Measurements from ENCODE around the gene SLC35F4.
"Not testable (repeated sequence)": the region's sequence is repeated elsewhere in the genome, so short reads cannot be mapped to it uniquely, and the experiment has no call there.

The SLC35F4 gene

DNA sequence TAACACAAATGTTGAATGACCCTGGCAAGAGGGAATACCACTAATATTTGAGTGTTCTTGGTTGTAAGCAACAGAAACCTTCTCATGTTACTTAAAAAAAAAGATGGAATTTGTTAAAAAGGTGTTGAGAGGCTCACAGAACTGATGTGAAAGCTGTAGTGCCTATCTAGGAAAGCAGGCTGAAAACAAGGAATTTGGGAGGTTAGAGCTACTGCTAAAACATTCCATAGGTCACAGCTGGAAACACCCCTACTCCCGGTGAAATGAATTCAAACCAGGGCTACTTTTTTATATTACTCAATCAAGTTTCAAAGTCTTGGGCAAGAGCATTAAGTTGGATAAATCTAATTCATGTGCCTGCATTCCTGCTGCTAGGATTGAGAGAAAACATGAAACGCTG is 104.1 kb downstream of the SLC35F4 start:
- no peaks in the 10 kb centered on the region for H3K9me3 ChIP-seq (ENCODE audit: control insufficient read depth, low read length)
- H3K27me3 ChIP-seq (ENCODE audit: control insufficient read depth, insufficient read depth, low read length), result no peaks in the 10 kb centered on the region
- H3K9ac ChIP-seq (ENCODE audit: low read length), result no peak overlapping the region
- no peak overlapping the region for H3K4me3 ChIP-seq (ENCODE audit: low read length)
- no peaks in the 10 kb centered on the region for H3K36me3 ChIP-seq (ENCODE audit: control insufficient read depth, insufficient read depth, low read length)
- H3K4me1 ChIP-seq (ENCODE audit: control insufficient read depth, insufficient read depth, low read length), result no peaks in the 10 kb centered on the region

DNA sequence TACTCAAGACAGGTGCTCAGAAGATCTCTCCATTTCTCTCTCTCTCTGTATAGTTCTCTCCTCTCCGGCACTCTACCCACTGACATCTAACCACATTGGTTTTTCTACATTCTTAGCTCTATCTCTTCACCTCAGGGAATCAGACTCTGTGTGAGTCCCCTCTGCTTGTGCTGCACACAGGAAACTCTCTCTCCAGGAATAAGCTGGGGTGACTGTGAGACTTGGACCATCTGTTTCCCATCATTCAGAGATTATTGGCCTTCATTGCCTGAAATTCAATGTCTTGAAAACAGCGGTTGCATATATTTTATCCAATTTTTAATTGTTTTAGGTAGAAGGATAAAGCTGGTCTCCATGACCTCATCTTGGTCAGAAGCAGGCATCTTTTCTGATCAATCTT is 105.0 kb downstream of the SLC35F4 start:
- Histone ChIP-seq H3K9ac (ENCODE audit: low read length) (no peak overlapping the region), H3K4me1 (ENCODE audit: control insufficient read depth, insufficient read depth, low read length) (no peaks in the 10 kb centered on the region)

DNA sequence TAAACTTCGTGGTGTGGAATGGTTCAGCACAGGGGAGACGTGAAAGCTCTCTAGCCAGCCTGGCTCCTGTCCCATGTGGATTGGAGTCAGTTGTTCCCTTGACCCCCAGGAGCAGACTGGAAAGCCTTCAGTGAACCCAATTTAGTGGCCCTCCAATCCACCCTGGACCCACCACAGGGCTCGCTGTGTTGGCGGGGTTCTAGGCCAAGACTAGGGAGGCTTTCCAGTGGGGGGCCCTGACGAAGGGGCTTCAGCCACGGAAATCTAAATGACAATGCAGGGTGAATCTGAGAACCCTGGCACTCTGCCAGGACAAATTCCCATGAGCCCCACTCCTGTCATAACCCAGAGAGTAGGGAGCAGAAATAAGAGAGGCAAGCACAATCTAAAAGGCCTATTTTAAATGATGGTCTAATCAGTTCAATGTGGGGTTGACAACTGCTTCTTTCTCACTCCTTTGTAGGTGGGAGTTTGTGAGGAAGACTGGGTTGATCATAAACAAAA is 110.8 kb downstream of the SLC35F4 start:
- Histone ChIP-seq H3K27me3 (ENCODE audit: control insufficient read depth, insufficient read depth, low read length) (no peaks in the 10 kb centered on the region), H3K36me3 (ENCODE audit: control insufficient read depth, insufficient read depth, low read length) (no peaks in the 10 kb centered on the region), H3K4me3 (ENCODE audit: low read length) (no peak overlapping the region), H3K4me1 (ENCODE audit: control insufficient read depth, insufficient read depth, low read length) (no peaks in the 10 kb centered on the region), H3K9ac (ENCODE audit: low read length) (no peak overlapping the region), H3K9me3 (ENCODE audit: control insufficient read depth, low read length) (no peaks in the 10 kb centered on the region)

More for the DNA sequence above, 105.0 kb downstream of the SLC35F4 start:
- no peaks in the 10 kb centered on the region for H3K36me3 ChIP-seq (ENCODE audit: control insufficient read depth, insufficient read depth, low read length)
- H3K27me3 ChIP-seq (ENCODE audit: control insufficient read depth, insufficient read depth, low read length), result no peaks in the 10 kb centered on the region
- no peaks in the 10 kb centered on the region for H3K9me3 ChIP-seq (ENCODE audit: control insufficient read depth, low read length)
- no peak overlapping the region for H3K4me3 ChIP-seq (ENCODE audit: low read length)

DNA sequence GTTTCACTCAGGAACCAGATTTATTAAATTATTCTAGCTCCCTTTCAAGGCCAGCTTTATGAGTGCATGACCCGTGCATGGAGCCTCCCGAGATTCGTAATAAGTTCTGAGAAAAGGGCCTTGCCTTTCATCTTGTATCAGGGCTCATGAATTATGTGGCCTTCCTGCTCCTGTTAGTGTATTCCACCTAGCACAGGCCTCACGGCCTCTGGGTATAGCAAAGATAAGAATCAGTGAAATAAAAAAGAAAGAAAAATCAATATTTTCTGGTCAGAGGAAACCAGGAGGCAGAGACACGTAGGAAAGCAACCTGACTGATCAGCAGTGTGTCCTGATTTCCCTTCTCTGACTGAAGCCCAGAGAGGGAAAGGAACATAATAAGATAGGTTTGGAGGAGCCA is 111.4 kb downstream of the SLC35F4 start:
- Histone ChIP-seq H3K9me3 (ENCODE audit: control insufficient read depth, low read length) (no peaks in the 10 kb centered on the region), H3K36me3 (ENCODE audit: control insufficient read depth, insufficient read depth, low read length) (no peaks in the 10 kb centered on the region), H3K9ac (ENCODE audit: low read length) (no peak overlapping the region), H3K4me1 (ENCODE audit: control insufficient read depth, insufficient read depth, low read length) (no peaks in the 10 kb centered on the region), H3K27me3 (ENCODE audit: control insufficient read depth, insufficient read depth, low read length) (no peaks in the 10 kb centered on the region), H3K4me3 (ENCODE audit: low read length) (no peak overlapping the region)

DNA sequence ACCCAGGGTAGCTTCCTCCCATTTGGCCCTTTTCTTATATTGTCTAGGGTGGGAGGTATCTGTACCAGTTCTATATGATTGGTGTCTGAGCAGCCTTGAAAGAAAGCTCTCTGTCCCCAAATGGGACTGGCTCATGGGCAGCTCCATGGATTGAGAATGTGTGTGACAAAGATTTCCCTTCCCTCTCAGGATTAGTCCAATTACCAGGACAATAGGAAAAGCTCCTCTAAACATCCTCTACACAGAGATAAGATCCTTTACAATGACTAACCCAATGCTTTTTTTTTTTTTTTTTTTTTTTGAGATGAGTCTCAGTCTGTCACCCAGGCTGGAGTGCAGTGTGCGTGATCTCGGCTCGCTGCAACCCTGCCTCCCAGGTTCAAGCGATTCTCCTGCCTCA is 112.1 kb downstream of the SLC35F4 start:
- Histone ChIP-seq H3K9me3 (ENCODE audit: control insufficient read depth, low read length) (no peaks in the 10 kb centered on the region), H3K36me3 (ENCODE audit: control insufficient read depth, insufficient read depth, low read length) (no peaks in the 10 kb centered on the region), H3K9ac (ENCODE audit: low read length) (no peak overlapping the region), H3K4me1 (ENCODE audit: control insufficient read depth, insufficient read depth, low read length) (no peaks in the 10 kb centered on the region), H3K4me3 (ENCODE audit: low read length) (no peak overlapping the region), H3K27me3 (ENCODE audit: control insufficient read depth, insufficient read depth, low read length) (no peaks in the 10 kb centered on the region)

DNA sequence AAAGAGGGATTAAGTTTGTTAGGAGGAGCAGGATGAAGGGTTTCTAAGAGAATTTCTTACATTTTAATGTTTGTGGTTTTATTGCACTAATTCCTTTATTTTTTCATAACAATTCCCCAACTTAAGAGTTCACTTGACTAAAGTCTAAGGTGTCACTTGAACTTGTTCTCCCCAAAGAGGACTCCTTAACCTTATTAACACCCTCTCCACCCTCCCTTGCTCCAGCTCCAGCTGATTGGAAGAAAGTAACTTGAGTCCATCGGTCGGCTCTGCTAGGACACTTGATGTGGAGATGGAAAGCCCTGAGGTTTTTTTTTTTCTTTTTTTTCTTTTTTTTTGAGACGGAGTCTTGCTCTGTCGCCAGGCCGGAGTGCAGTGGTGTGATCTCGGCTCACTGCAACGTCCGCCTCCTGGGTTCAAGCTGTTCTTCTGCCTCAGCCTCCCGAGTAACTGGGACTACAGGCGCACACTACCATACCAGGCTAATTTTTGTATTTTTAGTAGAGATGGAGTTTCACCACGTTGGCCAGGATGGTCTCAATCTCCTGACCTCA is 113.7 kb downstream of the SLC35F4 start:
- not testable (repeated sequence) for H3K27me3 ChIP-seq (ENCODE audit: control insufficient read depth, insufficient read depth, low read length); H3K36me3 ChIP-seq (ENCODE audit: control insufficient read depth, insufficient read depth, low read length); H3K9me3 ChIP-seq (ENCODE audit: control insufficient read depth, low read length); H3K9ac ChIP-seq (ENCODE audit: low read length); H3K4me1 ChIP-seq (ENCODE audit: control insufficient read depth, insufficient read depth, low read length); H3K4me3 ChIP-seq (ENCODE audit: low read length)

DNA sequence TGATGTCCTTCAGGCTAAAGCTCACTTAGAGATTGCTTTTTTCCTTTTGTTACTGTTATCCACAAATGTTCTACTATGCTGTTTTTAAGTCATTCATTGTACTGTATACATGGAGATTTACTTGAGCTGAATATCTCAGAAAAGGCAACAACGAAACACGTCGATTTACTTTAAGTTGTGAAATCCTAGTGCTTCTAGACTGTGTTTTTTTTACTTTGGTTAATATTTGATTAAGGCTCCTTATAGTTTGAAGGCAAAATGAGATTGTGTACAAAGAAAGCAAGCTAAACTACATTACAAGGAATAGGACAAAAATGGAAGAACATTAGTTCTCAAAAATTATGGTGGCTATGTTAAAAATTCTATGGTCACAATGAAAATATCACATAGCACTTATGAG is 114.5 kb downstream of the SLC35F4 start:
- Histone ChIP-seq H3K4me1 (ENCODE audit: control insufficient read depth, insufficient read depth, low read length) (no peaks in the 10 kb centered on the region), H3K9ac (ENCODE audit: low read length) (no peak overlapping the region)

DNA sequence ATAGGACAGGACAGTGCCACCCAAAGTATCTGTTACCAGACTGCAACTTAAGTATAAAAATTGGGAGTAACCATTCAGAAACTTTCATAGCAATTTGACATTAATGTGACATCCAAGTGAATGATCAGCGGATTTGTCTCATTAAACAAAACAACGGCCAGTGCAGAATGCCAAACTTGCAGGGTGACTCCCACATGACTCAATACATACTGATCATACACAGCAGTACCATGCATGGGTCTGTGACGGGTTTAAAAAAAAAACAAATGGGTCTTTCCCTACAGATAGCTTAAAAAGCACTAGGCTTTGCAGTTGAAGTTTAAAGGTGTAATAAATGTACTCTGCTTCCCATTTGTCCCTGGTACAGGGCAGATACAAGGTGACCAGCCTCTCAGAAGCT is 116.6 kb downstream of the SLC35F4 start:
- H3K4me3 ChIP-seq (ENCODE audit: low read length), result no peak overlapping the region
- H3K9me3 ChIP-seq (ENCODE audit: control insufficient read depth, low read length), result no peaks in the 10 kb centered on the region
- H3K27me3 ChIP-seq (ENCODE audit: control insufficient read depth, insufficient read depth, low read length), result no peaks in the 10 kb centered on the region
- no peaks in the 10 kb centered on the region for H3K36me3 ChIP-seq (ENCODE audit: control insufficient read depth, insufficient read depth, low read length)
- no peaks in the 10 kb centered on the region for H3K4me1 ChIP-seq (ENCODE audit: control insufficient read depth, insufficient read depth, low read length)
- H3K9ac ChIP-seq (ENCODE audit: low read length), result no peak overlapping the region

More for the DNA sequence above, 114.5 kb downstream of the SLC35F4 start:
- H3K9me3 ChIP-seq (ENCODE audit: control insufficient read depth, low read length), result no peaks in the 10 kb centered on the region
- H3K4me3 ChIP-seq (ENCODE audit: low read length), result no peak overlapping the region
- H3K27me3 ChIP-seq (ENCODE audit: control insufficient read depth, insufficient read depth, low read length), result no peaks in the 10 kb centered on the region
- H3K36me3 ChIP-seq (ENCODE audit: control insufficient read depth, insufficient read depth, low read length), result no peaks in the 10 kb centered on the region

DNA sequence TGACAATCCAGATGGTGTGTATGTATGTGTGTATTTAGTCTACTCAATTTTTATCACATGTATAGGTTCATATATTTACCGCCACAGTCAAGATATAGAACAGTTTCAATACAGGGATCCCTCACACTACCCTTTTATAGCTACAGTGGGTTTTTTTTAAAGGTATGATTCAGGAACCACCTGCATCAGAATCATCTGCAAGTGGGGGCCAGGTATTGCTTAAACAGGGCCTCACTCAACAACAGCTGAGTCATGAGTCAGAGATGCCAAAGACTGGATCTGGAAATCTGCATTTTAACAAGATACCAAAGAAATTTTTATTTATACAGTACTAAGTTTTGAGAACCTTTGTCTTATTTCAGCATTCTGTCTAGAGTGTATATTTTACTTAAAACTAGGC is 117.6 kb downstream of the SLC35F4 start:
- Histone ChIP-seq H3K9me3 (ENCODE audit: control insufficient read depth, low read length) (no peaks in the 10 kb centered on the region), H3K27me3 (ENCODE audit: control insufficient read depth, insufficient read depth, low read length) (no peaks in the 10 kb centered on the region), H3K4me1 (ENCODE audit: control insufficient read depth, insufficient read depth, low read length) (no peaks in the 10 kb centered on the region), H3K36me3 (ENCODE audit: control insufficient read depth, insufficient read depth, low read length) (no peaks in the 10 kb centered on the region), H3K9ac (ENCODE audit: low read length) (no peak overlapping the region), H3K4me3 (ENCODE audit: low read length) (no peak overlapping the region)

DNA sequence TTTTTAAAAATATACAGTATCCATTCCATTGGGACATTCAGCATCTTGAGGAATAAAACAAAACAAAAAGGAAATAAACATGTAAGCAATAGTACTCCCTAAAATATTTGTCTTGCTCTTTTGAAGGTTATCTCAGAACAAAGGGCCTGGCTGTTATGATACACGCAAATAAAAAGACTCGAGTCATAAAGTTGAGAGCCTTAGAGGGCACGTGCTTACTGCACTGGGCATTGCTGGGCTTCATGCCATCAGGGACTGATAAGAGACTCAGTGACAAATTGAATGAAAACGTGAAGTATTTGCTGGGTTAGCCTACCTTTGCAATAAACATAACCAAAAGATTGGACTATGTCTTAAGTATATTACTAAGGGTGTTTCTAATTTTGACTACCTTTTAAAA is 118.9 kb downstream of the SLC35F4 start:
- Histone ChIP-seq H3K36me3 (ENCODE audit: control insufficient read depth, insufficient read depth, low read length) (no peaks in the 10 kb centered on the region), H3K9me3 (ENCODE audit: control insufficient read depth, low read length) (no peaks in the 10 kb centered on the region), H3K4me1 (ENCODE audit: control insufficient read depth, insufficient read depth, low read length) (no peaks in the 10 kb centered on the region), H3K4me3 (ENCODE audit: low read length) (no peak overlapping the region), H3K27me3 (ENCODE audit: control insufficient read depth, insufficient read depth, low read length) (no peaks in the 10 kb centered on the region), H3K9ac (ENCODE audit: low read length) (no peak overlapping the region)

DNA sequence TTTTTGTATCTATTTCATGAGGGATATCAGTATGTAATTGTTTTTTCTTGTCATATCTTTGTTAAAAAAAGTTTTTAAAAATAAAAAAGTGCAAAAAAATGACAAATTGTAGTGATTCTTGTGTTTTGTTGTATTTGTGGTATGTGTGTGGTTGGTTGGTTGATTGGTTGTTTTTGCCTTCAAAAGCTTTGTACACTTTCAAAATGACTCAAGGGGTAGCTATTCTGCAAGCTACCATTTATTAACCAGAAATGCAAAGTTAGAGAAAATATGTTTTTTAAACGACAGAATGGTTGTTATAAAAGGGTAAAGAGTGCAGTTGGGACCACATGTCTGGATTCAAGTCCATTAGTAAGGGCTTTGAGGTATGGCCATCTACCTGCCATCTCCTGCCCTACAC is 119.3 kb downstream of the SLC35F4 start:
- no peaks in the 10 kb centered on the region for H3K4me1 ChIP-seq (ENCODE audit: control insufficient read depth, insufficient read depth, low read length)
- no peaks in the 10 kb centered on the region for H3K27me3 ChIP-seq (ENCODE audit: control insufficient read depth, insufficient read depth, low read length)
- H3K9me3 ChIP-seq (ENCODE audit: control insufficient read depth, low read length), result no peaks in the 10 kb centered on the region
- no peak overlapping the region for H3K9ac ChIP-seq (ENCODE audit: low read length)
- H3K36me3 ChIP-seq (ENCODE audit: control insufficient read depth, insufficient read depth, low read length), result no peaks in the 10 kb centered on the region
- no peak overlapping the region for H3K4me3 ChIP-seq (ENCODE audit: low read length)

DNA sequence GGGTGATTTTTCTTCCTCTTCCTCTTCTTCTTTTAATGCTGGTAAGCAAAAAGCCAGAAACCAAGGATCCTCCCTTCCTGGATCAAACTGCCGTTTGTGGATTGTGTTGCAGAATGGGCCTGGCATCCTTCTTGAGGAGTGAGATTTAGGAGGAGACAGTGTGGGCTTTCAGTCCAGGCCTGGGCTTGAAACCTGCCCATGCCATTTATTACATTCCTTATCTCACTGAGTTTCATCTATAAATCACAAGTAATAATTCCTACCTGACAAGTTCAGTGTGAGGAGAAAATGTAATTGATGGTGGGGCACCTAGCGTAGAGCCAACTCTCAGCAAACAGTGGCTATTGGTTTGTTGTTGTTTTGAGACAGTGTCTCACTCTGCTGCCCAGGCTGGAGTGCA is 126.4 kb downstream of the SLC35F4 start:
- Histone ChIP-seq H3K4me1 (ENCODE audit: control insufficient read depth, insufficient read depth, low read length) (no peaks in the 10 kb centered on the region), H3K9me3 (ENCODE audit: control insufficient read depth, low read length) (no peaks in the 10 kb centered on the region), H3K27me3 (ENCODE audit: control insufficient read depth, insufficient read depth, low read length) (no peaks in the 10 kb centered on the region), H3K36me3 (ENCODE audit: control insufficient read depth, insufficient read depth, low read length) (no peaks in the 10 kb centered on the region), H3K4me3 (ENCODE audit: low read length) (no peak overlapping the region), H3K9ac (ENCODE audit: low read length) (no peak overlapping the region)

DNA sequence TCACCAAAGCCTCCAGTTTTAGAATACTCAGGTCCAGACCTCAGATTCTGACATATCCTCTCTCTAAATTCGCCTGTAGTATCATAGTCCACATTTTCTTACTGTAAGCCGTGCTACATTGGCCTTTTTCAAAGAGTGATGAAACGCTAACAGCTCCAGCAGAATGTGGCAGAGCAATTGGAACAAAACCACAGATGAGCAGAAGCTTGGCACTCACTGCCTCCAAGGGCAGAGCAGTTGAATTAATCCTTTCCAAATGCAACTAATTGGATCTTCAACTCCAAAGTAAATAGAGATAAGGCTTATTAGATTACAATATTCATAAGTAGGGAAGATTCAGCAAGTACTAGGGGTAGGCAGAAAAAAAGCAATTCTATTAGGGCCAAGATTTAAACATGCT is 128.3 kb downstream of the SLC35F4 start:
- no peak overlapping the region for H3K4me3 ChIP-seq (ENCODE audit: low read length)
- H3K9me3 ChIP-seq (ENCODE audit: control insufficient read depth, low read length), result no peaks in the 10 kb centered on the region
- H3K36me3 ChIP-seq (ENCODE audit: control insufficient read depth, insufficient read depth, low read length), result no peaks in the 10 kb centered on the region
- H3K4me1 ChIP-seq (ENCODE audit: control insufficient read depth, insufficient read depth, low read length), result peaks cover 3% of the 10 kb centered on the region
- no peak overlapping the region for H3K9ac ChIP-seq (ENCODE audit: low read length)
- H3K27me3 ChIP-seq (ENCODE audit: control insufficient read depth, insufficient read depth, low read length), result no peaks in the 10 kb centered on the region
